ENCODE data around the gene PRAMEF13.
"Not testable (repeated sequence)": the region's sequence is repeated elsewhere in the genome, so short reads cannot be mapped to it uniquely, and the experiment has no call there.

PRAMEF13 gene

DNA sequence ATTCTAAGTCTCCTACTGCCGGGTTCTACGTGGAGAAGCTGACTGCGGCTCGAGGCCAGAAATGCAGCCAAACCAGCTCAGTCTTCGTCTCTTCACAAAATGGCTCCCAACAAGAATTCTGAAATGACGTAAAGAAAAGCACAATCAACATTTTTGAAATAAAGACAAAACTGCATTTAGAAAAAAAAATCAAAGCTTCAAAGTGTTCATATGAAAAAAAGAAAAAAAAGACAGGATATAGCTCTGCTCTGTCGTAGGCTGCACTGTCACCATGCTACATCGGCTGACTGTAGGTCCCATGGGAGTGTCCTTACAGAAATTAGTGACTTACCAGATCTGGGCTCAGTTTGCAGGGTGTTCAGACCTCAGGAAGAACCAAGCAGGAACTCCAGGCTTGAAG, 35.7 kb downstream of the PRAMEF13 start, which contains the start of gene HNRNPCL4:
TSS of gene HNRNPCL4 (minus strand) at position 101 of the 400 bp plus-strand sequence. CDS start 164 bp downstream, outside the sequence.
- DNase-seq: not testable (repeated sequence)

DNA sequence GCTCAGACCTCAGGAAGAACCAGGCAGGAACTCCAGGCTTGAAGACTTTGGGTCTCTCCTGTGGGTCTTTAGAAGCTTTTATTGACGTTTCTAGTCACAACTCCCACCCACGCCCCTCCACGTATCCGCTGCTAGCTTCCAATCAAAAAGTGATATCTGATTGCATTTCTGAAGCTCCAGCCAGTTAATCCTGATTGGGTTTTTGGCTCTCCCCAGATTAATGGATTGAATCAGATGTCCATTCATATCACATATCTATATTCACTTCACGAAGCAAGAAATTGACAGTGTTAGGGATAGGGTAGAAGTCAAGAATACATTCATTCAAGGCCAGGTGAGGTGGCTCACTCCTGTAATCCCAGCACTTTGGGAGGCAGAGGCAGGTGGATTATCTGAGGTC, 45.3 kb downstream of the PRAMEF13 start, which contains the start of gene PRAMEF26:
TSS of gene PRAMEF26 (minus strand) at position 101 of the 400 bp plus-strand sequence. CDS start 2,914 bp downstream, outside the sequence.
- DNase-seq: not testable (repeated sequence)
